Adipocyte (in vitro differentiated cells): Measurements from ENCODE around the gene ATP11C.

ENCODE experiments used
- DNase-seq: peaks from one replicate; pipeline ENCODE4 v3.0.0-alpha.2; 2015; ENCODE audit warnings: low read depth
- H3K27me3 ChIP-seq: replicated peaks from 2 replicates; pipeline ENCODE4 v1.7.0; 2013; ENCODE audit warnings: mild to moderate bottlenecking, low read length, moderate library complexity; ENCODE audit not compliant: control insufficient read depth, insufficient read depth
- H3K36me3 ChIP-seq: 2 replicates; pipeline ENCODE4 v1.7.0; 2013; ENCODE audit warnings: low read length, mild to moderate bottlenecking, moderate library complexity; ENCODE audit not compliant: control insufficient read depth, insufficient read depth, severe bottlenecking
- H3K4me1 ChIP-seq: 2 replicates; pipeline ENCODE4 v1.7.0; 2013; ENCODE audit warnings: mild to moderate bottlenecking, low read length, moderate library complexity; ENCODE audit not compliant: control insufficient read depth, insufficient read depth
- H3K4me3 ChIP-seq: 2 replicates; pipeline ENCODE4 v1.7.0; 2013; ENCODE audit warnings: mild to moderate bottlenecking, low read length, moderate library complexity
- H3K9ac ChIP-seq: 2 replicates; pipeline ENCODE4 v1.7.0; 2013; ENCODE audit warnings: mild to moderate bottlenecking, low read length, moderate library complexity
- H3K9me3 ChIP-seq: 2 replicates; pipeline ENCODE4 v1.7.0; 2013; ENCODE audit warnings: mild to moderate bottlenecking, low read length, moderate library complexity; ENCODE audit not compliant: control insufficient read depth

The ATP11C gene

DNA sequence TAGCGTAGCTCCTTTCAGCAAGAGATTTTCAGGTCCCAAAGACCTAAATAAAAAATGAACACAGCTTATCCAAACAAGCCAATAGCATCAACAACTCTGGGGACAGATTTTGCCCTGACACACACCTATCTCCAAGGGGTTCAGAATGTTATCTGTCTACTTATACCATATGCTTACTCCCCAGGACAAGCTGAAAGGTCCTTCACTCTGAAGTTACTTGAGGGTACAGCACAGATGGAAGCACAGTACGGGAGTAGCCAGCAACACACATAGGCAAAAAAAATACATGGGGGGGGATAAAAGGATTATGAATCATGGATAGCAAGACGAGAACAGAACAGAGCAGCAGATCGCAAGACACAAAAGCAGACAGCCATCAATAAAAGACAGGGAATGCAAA is 134.2 kb downstream of the ATP11C start:
- peaks cover 22% of the 10 kb centered on the region for H3K36me3 ChIP-seq
- H3K4me1 ChIP-seq = no peaks in the 10 kb centered on the region
- DNase-seq = no peak
- H3K9ac ChIP-seq = no peak overlapping the region
- no peaks in the 10 kb centered on the region for H3K27me3 ChIP-seq
- H3K9me3 ChIP-seq = no peaks in the 10 kb centered on the region
- H3K4me3 ChIP-seq = no peak overlapping the region

GRCh38 chrX:139795196-139795595 is 137.7 kb downstream of the ATP11C start:
- no peaks in the 10 kb centered on the region for H3K4me1 ChIP-seq
- no peak for DNase-seq
- no peaks in the 10 kb centered on the region for H3K27me3 ChIP-seq
- H3K4me3 ChIP-seq = no peak overlapping the region
- H3K36me3 ChIP-seq = peaks cover 13% of the 10 kb centered on the region
- H3K9ac ChIP-seq = no peak overlapping the region
- H3K9me3 ChIP-seq = no peaks in the 10 kb centered on the region

DNA sequence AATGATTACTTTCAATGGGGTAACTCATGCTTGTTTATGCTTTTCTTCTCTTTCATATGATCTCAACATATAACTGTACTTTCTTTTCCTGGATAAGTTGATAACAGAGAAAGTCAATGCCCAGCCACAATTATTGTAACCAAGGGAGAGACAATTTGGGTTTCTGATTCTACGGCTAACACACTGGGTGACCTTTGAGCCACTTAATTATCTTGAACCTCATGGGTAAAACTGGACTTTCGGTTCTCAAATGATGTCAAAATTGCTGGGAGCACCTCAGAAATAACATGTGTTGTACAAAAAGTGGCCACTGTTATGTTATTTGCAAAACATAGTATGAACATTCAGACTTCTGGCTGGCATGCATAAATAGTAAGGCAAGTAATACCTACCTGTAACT is 145.3 kb downstream of the ATP11C start:
- H3K9ac ChIP-seq = no peak overlapping the region
- DNase-seq = no peak
- H3K4me3 ChIP-seq = no peak overlapping the region
- peaks cover 31% of the 10 kb centered on the region for H3K36me3 ChIP-seq
- H3K9me3 ChIP-seq = no peaks in the 10 kb centered on the region
- H3K4me1 ChIP-seq = no peaks in the 10 kb centered on the region
- no peaks in the 10 kb centered on the region for H3K27me3 ChIP-seq

GRCh38 chrX:139784807-139785206 is 148.0 kb downstream of the ATP11C start:
- Histone ChIP-seq H3K4me1 (no peaks in the 10 kb centered on the region), H3K27me3 (no peaks in the 10 kb centered on the region), H3K9me3 (no peaks in the 10 kb centered on the region), H3K4me3 (no peak overlapping the region), H3K36me3 (peaks cover 31% of the 10 kb centered on the region), H3K9ac (no peak overlapping the region)
- DNase-seq = no peak

DNA sequence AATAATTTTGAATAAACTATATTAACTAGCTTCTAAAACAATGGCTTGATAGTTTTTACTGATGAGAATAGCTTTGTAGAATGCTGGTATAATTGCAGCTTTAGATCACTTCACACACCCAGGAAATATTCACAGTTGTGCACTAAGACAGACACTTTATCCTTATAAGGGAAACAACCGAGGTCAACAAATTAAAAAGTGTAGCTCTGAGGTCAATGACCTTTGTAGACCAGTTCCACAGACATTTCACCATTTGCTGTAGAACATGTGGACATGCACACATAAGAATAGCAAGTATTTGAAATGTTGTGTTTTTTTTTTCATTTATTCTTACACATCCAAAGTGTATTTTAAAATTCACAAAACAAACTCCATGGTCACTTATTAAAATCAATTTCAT is 148.9 kb downstream of the ATP11C start:
- no peak for DNase-seq
- Histone ChIP-seq H3K27me3 (no peaks in the 10 kb centered on the region), H3K4me1 (no peaks in the 10 kb centered on the region), H3K9me3 (no peaks in the 10 kb centered on the region), H3K9ac (no peak overlapping the region), H3K4me3 (no peak overlapping the region), H3K36me3 (peaks cover 31% of the 10 kb centered on the region)

DNA sequence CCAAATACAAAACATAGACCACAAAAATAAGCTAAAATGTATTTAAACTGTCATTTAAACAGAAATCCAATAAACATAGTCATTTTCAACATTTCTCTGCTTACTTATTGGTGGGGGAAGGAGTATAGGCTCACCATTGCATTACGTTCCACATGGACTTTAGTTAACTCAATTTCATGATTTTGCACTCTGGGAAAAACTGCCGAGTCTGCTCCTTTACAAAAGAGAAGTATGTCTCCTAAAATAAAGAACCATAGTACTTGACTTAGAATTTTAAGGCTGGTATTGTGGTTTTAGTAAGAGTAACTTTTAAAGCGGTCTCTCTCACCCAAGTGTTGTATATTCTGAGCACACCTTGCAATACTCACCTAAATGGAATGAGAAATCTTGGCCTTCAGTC is 149.8 kb downstream of the ATP11C start:
- no peaks in the 10 kb centered on the region for H3K27me3 ChIP-seq
- H3K4me1 ChIP-seq = no peaks in the 10 kb centered on the region
- no peak overlapping the region for H3K4me3 ChIP-seq
- no peak overlapping the region for H3K9ac ChIP-seq
- no peak for DNase-seq
- no peaks in the 10 kb centered on the region for H3K9me3 ChIP-seq
- peaks cover 24% of the 10 kb centered on the region for H3K36me3 ChIP-seq

DNA sequence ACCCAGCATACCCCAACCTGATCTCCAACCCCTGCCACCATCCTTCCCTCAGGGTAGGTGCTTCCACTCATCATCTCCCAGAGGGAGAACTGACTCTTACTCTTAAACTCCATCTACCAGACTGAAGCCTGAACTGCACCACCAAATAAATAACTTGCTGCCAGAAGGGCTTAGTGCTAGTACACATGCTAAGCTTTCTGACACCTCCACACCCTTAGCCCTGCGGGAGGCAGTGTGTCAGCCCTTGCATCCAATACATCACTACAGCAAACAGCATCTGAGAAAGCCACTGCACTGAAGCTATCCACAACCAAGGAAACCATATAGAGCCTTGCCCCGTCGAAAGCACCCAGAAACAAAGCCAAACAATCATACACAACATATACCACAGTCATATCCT is 156.3 kb downstream of the ATP11C start:
- no peaks in the 10 kb centered on the region for H3K4me1 ChIP-seq
- DNase-seq = no peak
- H3K9ac ChIP-seq = no peak overlapping the region

GRCh38 chrX:139770366-139770765 is 162.5 kb downstream of the ATP11C start:
- Histone ChIP-seq H3K4me3 (no peak overlapping the region), H3K27me3 (no peaks in the 10 kb centered on the region), H3K9me3 (no peaks in the 10 kb centered on the region), H3K9ac (no peak overlapping the region), H3K4me1 (no peaks in the 10 kb centered on the region), H3K36me3 (peaks cover 12% of the 10 kb centered on the region)
- no peak for DNase-seq

More for the DNA sequence above, 156.3 kb downstream of the ATP11C start:
- peaks cover 6% of the 10 kb centered on the region for H3K36me3 ChIP-seq
- no peaks in the 10 kb centered on the region for H3K27me3 ChIP-seq
- no peaks in the 10 kb centered on the region for H3K9me3 ChIP-seq
- no peak overlapping the region for H3K4me3 ChIP-seq

DNA sequence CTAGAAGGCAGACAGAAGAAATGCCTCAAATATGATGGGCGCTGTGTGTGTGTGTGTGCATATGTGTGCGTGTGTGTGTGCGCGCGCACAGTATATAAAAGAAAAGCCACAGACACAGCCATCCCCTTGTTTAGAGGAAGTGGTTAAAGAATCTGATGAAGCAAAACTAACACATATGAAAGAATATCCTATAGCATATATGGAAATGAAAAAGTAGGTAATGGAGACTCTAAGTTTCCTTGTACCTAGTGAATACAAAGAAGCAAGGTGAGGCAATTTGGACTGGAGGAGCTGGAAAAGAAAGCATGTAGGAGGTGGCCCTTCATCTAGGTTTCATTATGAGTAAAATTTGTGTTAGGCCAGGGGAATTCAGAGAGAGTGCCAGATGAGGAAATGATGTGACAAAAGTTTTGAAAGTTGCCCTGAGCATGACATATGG is 166.3 kb downstream of the ATP11C start:
- Histone ChIP-seq H3K4me3 (no peak overlapping the region), H3K36me3 (peaks cover 6% of the 10 kb centered on the region), H3K4me1 (peaks cover 5% of the 10 kb centered on the region), H3K9ac (no peak overlapping the region), H3K27me3 (no peaks in the 10 kb centered on the region), H3K9me3 (no peaks in the 10 kb centered on the region)
- no peak for DNase-seq

GRCh38 chrX:139762400-139763183 is 170.3 kb downstream of the ATP11C start:
- H3K9ac ChIP-seq = no peak overlapping the region
- H3K9me3 ChIP-seq = no peaks in the 10 kb centered on the region
- H3K27me3 ChIP-seq = no peaks in the 10 kb centered on the region
- H3K36me3 ChIP-seq = no peaks in the 10 kb centered on the region
- peaks cover 5% of the 10 kb centered on the region for H3K4me1 ChIP-seq
- no peak overlapping the region for H3K4me3 ChIP-seq
- DNase-seq = peak; percentile 78

GRCh38 chrX:139759637-139760036 is 173.2 kb downstream of the ATP11C start:
- Histone ChIP-seq H3K9ac (no peak overlapping the region), H3K36me3 (no peaks in the 10 kb centered on the region), H3K4me3 (no peak overlapping the region), H3K4me1 (peaks cover 5% of the 10 kb centered on the region), H3K27me3 (no peaks in the 10 kb centered on the region), H3K9me3 (peaks cover 5% of the 10 kb centered on the region)
- peak; percentile 52 for DNase-seq

- H3K4me1 ChIP-seq = peaks cover 5% of the 10 kb centered on the region
- no peak overlapping the region for H3K4me3 ChIP-seq
- H3K9ac ChIP-seq = no peak overlapping the region
- H3K27me3 ChIP-seq = no peaks in the 10 kb centered on the region
- peaks cover 13% of the 10 kb centered on the region for H3K9me3 ChIP-seq
- H3K36me3 ChIP-seq = no peaks in the 10 kb centered on the region
- no peak for DNase-seq
These were observed 174.0 kb downstream of the ATP11C start for GRCh38 chrX:139758809-139759208.
